Ovary (tissue), 9 donors: ENCODE results near the gene FNDC11. TPM values are rescaled to one million over a fixed set of nuclear protein-coding genes. Genes with fewer than 3 reads are reported as not detected.
"Not testable (repeated sequence)": the region's sequence is repeated elsewhere in the genome, so short reads cannot be mapped to it uniquely, and the experiment has no call there.

Source experiments
- DNase-seq, 5 donors: peaks; one replicate each; pipeline ENCODE4 v3.0.0-alpha.2; 2019 to 2020
- H3K27ac ChIP-seq, 2 donors: fragments of 200-600 bp; one replicate each; pipeline versions ENCODE4 v1.5.1 to v1.8.0; 2019 to 2022
- H3K27me3 ChIP-seq: fragments of 200-600 bp; one replicate; pipeline ENCODE4 v1.8.0; 2022
- H3K36me3 ChIP-seq: fragments of 200-600 bp; sonication (generic); one replicate; pipeline ENCODE4 v1.5.1; 2019
- H3K4me1 ChIP-seq: one replicate; pipeline ENCODE4 v1.8.1; 2013; ENCODE audit warnings: mild to moderate bottlenecking, moderate library complexity; ENCODE audit not compliant: insufficient read depth
- H3K4me3 ChIP-seq: fragments of 200-600 bp; sonication (generic); one replicate; pipeline ENCODE4 v1.5.1; 2017
- H3K9me3 ChIP-seq, 2 donors: fragments of 200-600 bp in 1 of 2; sonication (generic) in 1 of 2; one replicate each; pipeline versions ENCODE4 v1.5.1 to v1.8.1; 2013 to 2019; ENCODE audit warnings: mild to moderate bottlenecking in 1 of 2, moderate library complexity in 1 of 2
- EP300 ChIP-seq: sonication (generic); formaldehyde crosslinking; IDR thresholded peaks from one replicate; pipeline ENCODE4 v1.6.1; 2017; ENCODE audit warnings: antibody characterized with exemption
- POLR2A ChIP-seq: fragments of 450-650 bp; IDR thresholded peaks from one replicate; pipeline ENCODE4 v1.6.1; 2017; ENCODE audit warnings: antibody characterized with exemption, mild to moderate bottlenecking, moderate library complexity
- WGBS, 3 donors: extraction: QIAGEN DNeasy Blood & Tissue Kit in 1 of 3; methylation state at CpG; one replicate each; pipeline versions ENCODE4 v1.1.5 to v1.1.7; 2013 to 2017; 5-methylcytosine and 5-hydroxymethylcytosine counted together
- intact Hi-C, 4 donors: fragments of 100-400 bp; cut with DNase I; formaldehyde crosslinking; loops; one replicate each; pipeline versions ENCODE4 v1.11.0 to v1.15.1; 2022 to 2023
- polyA plus RNA-seq, 2 donors: library from polyadenylated mRNA; stranded (reverse); fragments of 200-250 nt in 1 of 2; fragments of 350-450 nt in 1 of 2; fragmentation: Illumina TruSeq in 1 of 2; extraction: RNeasy Lipid Tissue Mini Kit (QIAGEN cat#74804) in 1 of 2; gene quantifications; one replicate each; pipeline ENCODE4 v1.2.3, GENCODE V29; 2013 to 2014
- total RNA-seq, 7 donors: library from RNA; depleted of rRNA in 2 of 7; stranded (reverse); fragments of >200 nt in 2 of 7; fragmentation: NEBNext Ultra II Directional in 3 of 7; extraction: Animal tissue kit (Norgen Biotek cat#: 25700) in 3 of 7; gene quantifications; one replicate each; pipeline versions ENCODE4 v1.1.0 to v1.2.4, GENCODE V29; 2016 to 2023
- TF ChIP-seq, protein P1 (sequence below), 3 donors: fragments of 450-650 bp in 2 of 3; fragments of 200-600 bp in 1 of 3; IDR thresholded peaks; one replicate each; pipeline versions ENCODE4 v1.5.1 to v1.8.0; 2016 to 2022; ENCODE audit warnings: antibody characterized with exemption in 3 of 3, mild to moderate bottlenecking in 1 of 3
- donor health status: DM: no; HTN: no; CAD: no; lungs with moderate emphysema.
- donor health status: DM: no; HTN: no; CAD: no.
- donor health status: Bipolar disorder and iron deficiency.
- donor health status: DM: yes; HTN: yes; CAD: no.
- donor health status: DM: no; HTN: no; CAD: no.
- donor health status: DM: yes; HTN: yes; CAD: no.

The FNDC11 gene
- total and polyA plus RNA-seq, 9 donors: 0.10 to 5.5 (median 0.35) TPM; not detected in 2

DNA sequence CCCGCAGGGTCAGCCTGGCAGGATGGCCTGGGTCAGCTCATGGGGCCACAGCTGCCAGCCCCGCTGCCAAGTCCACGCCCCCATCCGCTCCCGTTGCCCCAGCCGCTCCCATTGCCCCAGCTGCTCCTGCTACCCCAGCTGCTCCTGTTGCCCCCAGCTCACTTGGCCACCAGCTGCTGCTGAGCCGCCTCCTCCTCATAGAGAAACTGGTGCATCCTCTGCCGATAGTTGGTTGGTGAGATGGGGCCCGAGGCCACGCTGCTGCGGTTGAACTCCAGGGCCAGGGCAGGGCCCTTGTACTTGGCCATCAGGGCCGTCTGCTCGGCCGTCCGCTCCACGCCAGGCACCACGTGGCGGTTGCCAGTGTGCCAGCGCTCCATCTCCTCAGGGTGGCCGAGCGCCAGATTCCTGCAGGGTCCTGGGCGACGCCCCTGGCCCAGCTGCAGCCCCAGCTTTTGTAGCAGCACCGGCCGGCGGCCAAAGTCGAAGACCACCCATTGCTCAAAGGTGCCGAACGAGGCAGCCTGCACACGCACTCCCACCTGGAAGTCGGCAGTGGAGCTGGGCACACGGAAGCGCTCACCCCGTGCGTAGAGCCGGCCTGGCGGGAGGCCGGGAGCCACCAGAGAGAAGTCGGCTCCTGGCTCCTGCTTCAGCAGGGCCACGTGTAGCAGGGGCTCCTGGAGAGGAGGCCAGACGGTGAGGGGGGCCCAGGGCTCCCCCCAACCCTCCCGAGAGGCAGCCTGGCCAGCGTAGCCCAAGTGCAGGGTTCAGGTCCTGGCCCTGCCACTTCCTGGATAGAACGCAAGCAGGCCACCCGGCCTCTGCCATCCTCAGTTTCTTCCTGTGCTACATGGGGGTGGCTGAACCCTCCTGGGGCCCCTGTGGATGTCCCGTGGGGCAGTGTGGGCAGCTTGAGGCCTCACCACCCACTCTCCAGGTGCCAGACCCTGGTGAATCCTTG is 15.3 kb downstream of the FNDC11 start:
- no peaks in the 10 kb centered on the region for H3K36me3 ChIP-seq
- TF ChIP-seq, protein P1, sequence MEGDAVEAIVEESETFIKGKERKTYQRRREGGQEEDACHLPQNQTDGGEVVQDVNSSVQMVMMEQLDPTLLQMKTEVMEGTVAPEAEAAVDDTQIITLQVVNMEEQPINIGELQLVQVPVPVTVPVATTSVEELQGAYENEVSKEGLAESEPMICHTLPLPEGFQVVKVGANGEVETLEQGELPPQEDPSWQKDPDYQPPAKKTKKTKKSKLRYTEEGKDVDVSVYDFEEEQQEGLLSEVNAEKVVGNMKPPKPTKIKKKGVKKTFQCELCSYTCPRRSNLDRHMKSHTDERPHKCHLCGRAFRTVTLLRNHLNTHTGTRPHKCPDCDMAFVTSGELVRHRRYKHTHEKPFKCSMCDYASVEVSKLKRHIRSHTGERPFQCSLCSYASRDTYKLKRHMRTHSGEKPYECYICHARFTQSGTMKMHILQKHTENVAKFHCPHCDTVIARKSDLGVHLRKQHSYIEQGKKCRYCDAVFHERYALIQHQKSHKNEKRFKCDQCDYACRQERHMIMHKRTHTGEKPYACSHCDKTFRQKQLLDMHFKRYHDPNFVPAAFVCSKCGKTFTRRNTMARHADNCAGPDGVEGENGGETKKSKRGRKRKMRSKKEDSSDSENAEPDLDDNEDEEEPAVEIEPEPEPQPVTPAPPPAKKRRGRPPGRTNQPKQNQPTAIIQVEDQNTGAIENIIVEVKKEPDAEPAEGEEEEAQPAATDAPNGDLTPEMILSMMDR (IDR thresholded peaks at IDR 0.05): no peak
- TF ChIP-seq EP300 (no peak), POLR2A (no peak)
- 88 to 92% (median 91%) methylated on average over 44 to 46 of the region's 46 CpGs for WGBS, 3 donors
- H3K27ac ChIP-seq: no peak overlapping the region
- H3K27me3 ChIP-seq: no peaks in the 10 kb centered on the region
- peaks cover 5% of the 10 kb centered on the region for H3K4me1 ChIP-seq
- H3K4me3 ChIP-seq: no peak overlapping the region
- no peak for DNase-seq
- intact Hi-C loops: no loop called here
- no peaks in the 10 kb centered on the region for H3K9me3 ChIP-seq

DNA sequence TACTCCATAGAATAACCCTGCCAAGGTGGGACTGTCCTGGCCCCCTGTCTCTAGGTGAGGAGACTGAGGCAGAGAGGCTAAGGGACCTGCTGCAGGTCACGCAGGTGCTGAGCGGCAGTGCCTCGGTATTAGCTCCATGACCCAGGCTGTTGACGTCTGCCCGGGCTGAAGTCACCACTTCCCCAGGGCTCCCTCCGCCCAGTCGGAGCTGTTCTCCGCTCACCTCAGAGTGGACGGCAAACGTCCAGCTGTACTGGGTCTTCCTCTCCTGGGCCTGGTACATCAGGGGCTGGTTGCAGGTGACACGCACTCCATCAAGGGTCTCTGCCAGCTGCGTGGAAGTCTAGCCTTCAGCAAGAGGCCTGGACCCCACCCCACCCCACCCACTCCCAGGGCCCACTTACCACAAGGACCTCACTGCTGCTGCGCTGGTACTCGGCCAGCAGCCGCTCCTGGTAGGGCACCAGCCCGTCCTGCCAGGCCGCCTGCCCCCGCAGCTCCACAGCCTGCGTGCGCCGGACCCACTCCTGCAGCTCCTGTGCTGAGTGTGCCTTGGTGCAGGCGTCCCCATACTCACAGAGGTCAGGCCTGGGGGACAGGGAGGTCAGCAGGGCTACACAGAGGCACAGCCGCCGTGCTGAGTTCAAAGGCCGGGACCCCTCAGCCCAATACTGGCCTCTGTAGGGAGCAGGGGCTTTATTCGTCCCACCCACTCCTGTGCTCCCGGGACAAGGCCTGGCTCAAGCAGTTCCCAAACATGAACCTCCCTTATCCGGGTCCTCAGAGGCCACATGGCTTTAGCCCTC is 16.5 kb downstream of the FNDC11 start:
- H3K36me3 ChIP-seq: no peaks in the 10 kb centered on the region
- H3K4me3 ChIP-seq: no peak overlapping the region
- TF ChIP-seq EP300: no peak
- TF ChIP-seq POLR2A: no peak
- TF ChIP-seq, protein P1 (IDR thresholded peaks at IDR 0.05): no peak
- H3K4me1 ChIP-seq: peaks cover 5% of the 10 kb centered on the region
- intact Hi-C loops: no loop called here
- H3K27ac ChIP-seq: no peak overlapping the region
- no peaks in the 10 kb centered on the region for H3K9me3 ChIP-seq
- no peaks in the 10 kb centered on the region for H3K27me3 ChIP-seq
- DNase-seq: no peak
- WGBS, 3 donors: 87 to 90% (median 88%) methylated on average over 22 to 28 of the region's 28 CpGs

DNA sequence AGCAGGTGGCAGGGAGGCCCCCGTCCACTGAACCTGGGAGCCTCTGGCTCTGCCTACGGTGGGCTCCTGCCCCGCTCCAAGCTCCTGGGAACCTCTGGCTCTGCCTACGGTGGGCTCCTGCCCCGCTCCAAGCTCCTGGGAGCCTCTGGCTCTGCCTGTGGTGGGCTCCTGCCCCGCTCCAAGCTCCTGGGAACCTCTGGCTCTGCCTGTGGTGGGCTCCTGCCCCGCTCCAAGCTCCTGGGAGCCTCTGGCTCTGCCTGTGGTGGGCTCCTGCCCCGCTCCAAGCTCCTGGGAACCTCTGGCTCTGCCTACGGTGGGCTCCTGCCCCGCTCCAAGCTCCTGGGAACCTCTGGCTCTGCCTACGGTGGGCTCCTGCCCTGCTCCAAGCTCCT is 17.1 kb downstream of the FNDC11 start:
- H3K9me3 ChIP-seq, H3K27ac ChIP-seq, DNase-seq, H3K4me3 ChIP-seq, H3K4me1 ChIP-seq, H3K27me3 ChIP-seq, intact Hi-C loops, H3K36me3 ChIP-seq: not testable (repeated sequence)
- WGBS, 3 donors: 50 to 76% (median 58%) methylated on average over 6 to 11 of the region's 11 CpGs

DNA sequence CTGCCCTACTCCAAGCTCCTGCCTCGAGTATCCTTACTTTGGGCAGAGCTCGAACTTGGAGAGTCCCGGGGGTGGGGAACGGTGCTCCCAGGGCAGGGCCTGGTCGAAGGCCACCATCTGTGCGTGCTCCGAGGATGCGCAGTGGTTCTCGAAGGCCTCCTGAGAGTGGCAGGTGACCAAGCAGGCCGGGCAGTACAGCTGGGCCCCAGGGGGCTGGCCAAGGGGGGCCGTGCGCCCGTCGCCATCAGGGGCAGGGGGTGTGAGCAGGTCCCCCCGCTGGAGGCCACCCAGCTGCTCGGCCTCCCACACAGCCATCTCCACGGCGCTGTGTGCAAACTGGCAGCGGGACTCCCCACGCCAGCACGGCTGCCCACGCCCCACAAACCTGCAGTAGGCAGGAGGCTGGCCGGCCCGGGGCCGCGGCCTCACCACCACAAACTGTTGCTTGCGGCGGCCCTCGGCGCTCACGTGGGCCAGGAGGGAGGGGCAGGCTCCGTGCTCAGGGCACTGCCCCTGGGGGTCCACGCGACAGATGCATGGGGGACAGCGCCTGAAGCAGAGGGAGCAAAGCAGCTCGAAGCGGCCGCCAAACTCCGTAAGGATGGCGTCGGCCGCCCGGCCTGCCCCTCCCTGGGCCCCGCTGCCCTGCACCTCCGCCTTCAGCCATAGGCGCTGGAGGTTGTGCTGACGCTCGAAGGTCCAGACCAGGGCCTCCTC is 18.3 kb downstream of the FNDC11 start:
- Histone ChIP-seq H3K36me3 (no peaks in the 10 kb centered on the region), H3K9me3 (no peaks in the 10 kb centered on the region), H3K27ac (no peak overlapping the region), H3K27me3 (no peaks in the 10 kb centered on the region), H3K4me3 (no peak overlapping the region), H3K4me1 (peaks cover 5% of the 10 kb centered on the region)
- WGBS, 3 donors: 86 to 92% (median 87%) methylated on average over 34 to 48 of the region's 48 CpGs
- no peak for DNase-seq
- intact Hi-C loops: no loop called here
- no peak for TF ChIP-seq POLR2A
- TF ChIP-seq, protein P1 (IDR thresholded peaks at IDR 0.05): no peak
- TF ChIP-seq EP300: no peak
